GM12891 (cell line): ENCODE data around the gene PTAFR.

Experiments used
- POLR2A ChIP-seq: IDR thresholded peaks from 2 replicates; pipeline ENCODE4 v1.6.1; 2011; ENCODE audit warnings: low read depth, low read length, control low read depth
- POLR2AphosphoS5 ChIP-seq: IDR thresholded peaks from 2 replicates; pipeline ENCODE4 v1.6.1; 2011; ENCODE audit warnings: low read depth, low read length, control low read depth
- SPI1 ChIP-seq: IDR thresholded peaks from 2 replicates; pipeline ENCODE4 v1.6.1; 2011; ENCODE audit warnings: low read depth, low read length, control low read depth
- TAF1 ChIP-seq: IDR thresholded peaks from 2 replicates; pipeline ENCODE4 v1.6.1; 2011; ENCODE audit warnings: low read depth, low read length, control low read depth

GRCh38 chr1:28130901-28131300, 45.6 kb downstream of the PTAFR start:
- TF ChIP-seq TAF1 (no peak), POLR2AphosphoS5 (no peak), POLR2A (no peak), SPI1 (no peak)
